Aortic smooth muscle cell (primary cell): ENCODE results near the gene CSTF2. TPM values are rescaled to one million over a fixed set of nuclear protein-coding genes. Genes with fewer than 3 reads are reported as not detected.

Experiments used
- total RNA-seq: library from RNA; depleted of rRNA; stranded (reverse); fragments of >200 nt; gene quantifications from 2 replicates; pipeline ENCODE4 v1.2.3, GENCODE V29; 2014

Gene CSTF2, protein sequence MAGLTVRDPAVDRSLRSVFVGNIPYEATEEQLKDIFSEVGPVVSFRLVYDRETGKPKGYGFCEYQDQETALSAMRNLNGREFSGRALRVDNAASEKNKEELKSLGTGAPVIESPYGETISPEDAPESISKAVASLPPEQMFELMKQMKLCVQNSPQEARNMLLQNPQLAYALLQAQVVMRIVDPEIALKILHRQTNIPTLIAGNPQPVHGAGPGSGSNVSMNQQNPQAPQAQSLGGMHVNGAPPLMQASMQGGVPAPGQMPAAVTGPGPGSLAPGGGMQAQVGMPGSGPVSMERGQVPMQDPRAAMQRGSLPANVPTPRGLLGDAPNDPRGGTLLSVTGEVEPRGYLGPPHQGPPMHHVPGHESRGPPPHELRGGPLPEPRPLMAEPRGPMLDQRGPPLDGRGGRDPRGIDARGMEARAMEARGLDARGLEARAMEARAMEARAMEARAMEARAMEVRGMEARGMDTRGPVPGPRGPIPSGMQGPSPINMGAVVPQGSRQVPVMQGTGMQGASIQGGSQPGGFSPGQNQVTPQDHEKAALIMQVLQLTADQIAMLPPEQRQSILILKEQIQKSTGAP
- total RNA-seq, result 10.9 and 14.4 TPM in 2 replicates

DNA sequence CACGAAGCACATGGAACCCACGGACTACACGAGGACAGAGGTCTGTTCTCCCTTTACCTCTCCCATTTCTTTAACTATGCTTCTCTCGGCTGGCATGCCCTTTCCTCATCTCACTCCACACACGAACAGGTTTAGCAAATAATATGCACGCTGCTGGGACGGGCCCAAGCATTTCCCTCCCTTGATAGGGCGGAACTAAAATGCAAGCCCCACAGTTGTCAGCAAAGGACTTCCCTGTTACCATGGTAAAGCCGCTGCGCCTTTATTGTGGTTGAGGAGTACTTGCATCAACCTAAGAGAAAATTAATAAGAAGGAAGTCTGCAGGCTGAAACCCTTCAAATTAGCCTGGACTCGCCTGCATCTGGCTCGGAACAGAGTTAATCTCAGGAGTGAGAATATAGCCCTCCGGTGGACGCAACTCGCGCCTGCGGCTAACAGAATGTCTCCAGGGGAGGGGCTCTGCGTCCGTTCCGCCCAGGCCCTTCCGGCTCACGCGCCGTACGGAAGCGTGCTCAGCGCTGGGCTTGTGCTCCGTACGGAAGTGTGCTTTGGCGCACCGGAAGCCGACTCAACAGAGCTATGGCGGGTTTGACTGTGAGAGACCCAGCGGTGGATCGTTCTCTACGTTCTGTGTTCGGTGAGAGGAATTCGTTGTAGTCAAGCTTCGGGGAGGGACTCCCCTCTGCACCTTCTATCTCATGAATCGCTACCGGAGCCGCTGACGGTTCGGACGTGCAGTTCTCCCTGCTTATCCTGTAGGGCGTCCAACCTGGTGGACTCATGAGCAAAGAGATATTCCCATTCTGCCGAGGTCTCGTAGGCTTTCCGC lies at the start of gene CSTF2:
TSS of gene CSTF2 (plus strand) at position 555 of the 830 bp plus-strand sequence. CDS start at position 581, 26 bp downstream.

DNA sequence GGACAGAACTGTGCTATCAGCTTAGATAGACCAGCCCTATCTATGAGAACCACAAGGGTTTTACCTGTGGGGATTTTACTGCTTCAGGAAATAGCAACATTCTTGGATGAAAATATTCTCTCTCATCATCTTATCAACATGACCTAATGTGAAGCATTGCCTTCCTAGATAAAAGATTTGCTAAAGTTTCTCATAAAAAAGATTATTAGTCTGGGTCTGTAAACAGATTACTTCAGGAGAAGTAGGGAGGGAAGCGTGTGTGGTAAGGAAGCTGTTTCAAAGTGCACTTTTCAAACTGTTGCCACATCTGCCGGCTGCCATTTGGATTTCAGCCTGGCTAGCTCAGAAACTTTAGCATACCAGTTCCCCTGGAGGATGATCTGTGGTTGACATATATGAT lies 54.1 kb downstream of the CSTF2 start, which contains the start of gene NOX1:
TSS of gene NOX1 (minus strand) at position 35 of the 400 bp plus-strand sequence. CDS start 220 bp downstream, outside the sequence.

Other genes with a start within 250 kb of the CSTF2 start
- gene TNMD, start 235.5 kb upstream of the CSTF2 start, total RNA-seq, result not detected in 2 replicates
- 16.8 and 17.3 TPM in 2 replicates for gene TSPAN6, start 183.6 kb upstream of the CSTF2 start, total RNA-seq
- 31.6 and 44.0 TPM in 2 replicates for gene SRPX2, start 176.2 kb upstream of the CSTF2 start, total RNA-seq
- gene SYTL4, start 88.3 kb upstream of the CSTF2 start, total RNA-seq, result 2.9 and 4.8 TPM in 2 replicates
- gene NOX1, start 54.0 kb downstream of the CSTF2 start, total RNA-seq, result not detected in 2 replicates
- under 0.01 TPM in 1 of 2 replicates, not detected in the other for gene XKRX, start 108.5 kb downstream of the CSTF2 start, total RNA-seq
- not detected in 2 replicates for gene ARL13A, start 149.3 kb downstream of the CSTF2 start, total RNA-seq
- gene TRMT2B, start 231.7 kb downstream of the CSTF2 start, total RNA-seq, result 16.5 and 20.6 TPM in 2 replicates